A673 (cell line): Measurements from ENCODE around the gene NUMB. TPM values are rescaled to one million over a fixed set of nuclear protein-coding genes. Genes with fewer than 3 reads are reported as not detected.

Experiments
- BruUV-seq: library from RNA; stranded (reverse); fragments of 400-500 nt; replicated peaks from 2 replicates; lab custom pipeline; 2021; lab: Mats Ljungman, UMichigan
- CTCF ChIA-PET: fragments of 300-600 bp; sonication (Branson Sonifier 250); formaldehyde crosslinking; loops from one replicate; lab custom pipeline; 2022; ENCODE audit warnings: antibody characterized with exemption; lab: Charles Lee
- POLR2A ChIA-PET: fragments of 300-600 bp; sonication (Branson Sonifier 250); formaldehyde crosslinking; loops from one replicate; lab custom pipeline; 2022; ENCODE audit warnings: antibody characterized with exemption; ENCODE audit not compliant: low non-redundant PET; lab: Charles Lee
- DNase-seq: peaks from one replicate; pipeline ENCODE4 v3.0.0-alpha.2; 2015; ENCODE audit warnings: low spot score
- H3K27ac ChIP-seq: fragments of 200-600 bp; sonication (generic); 2 replicates; pipeline ENCODE4 v1.5.1; 2016; ENCODE audit warnings: mixed run types, low read depth, mild to moderate bottlenecking, mixed read lengths, antibody characterized with exemption, low read length; ENCODE audit not compliant: poor library complexity, severe bottlenecking
- H3K27me3 ChIP-seq: fragments of 200-600 bp; sonication (generic); replicated peaks from 2 replicates; pipeline ENCODE4 v1.6.1; 2017; ENCODE audit warnings: mixed run types, low read depth, mild to moderate bottlenecking, mixed read lengths, antibody characterized with exemption, low read length; ENCODE audit not compliant: insufficient read depth, poor library complexity
- H3K36me3 ChIP-seq: fragments of 200-600 bp; sonication (generic); 2 replicates; pipeline ENCODE4 v1.6.1; 2016; ENCODE audit warnings: mixed run types, mild to moderate bottlenecking, mixed read lengths, antibody characterized with exemption, low read length; ENCODE audit not compliant: insufficient read depth, poor library complexity, severe bottlenecking
- H3K4me1 ChIP-seq: fragments of 200-600 bp; sonication (generic); 2 replicates; pipeline ENCODE4 v1.6.1; 2017; ENCODE audit warnings: mixed run types, mild to moderate bottlenecking, mixed read lengths, antibody characterized with exemption, low read length; ENCODE audit not compliant: insufficient read depth, poor library complexity, severe bottlenecking
- H3K4me3 ChIP-seq: fragments of 200-600 bp; sonication (generic); 2 replicates; pipeline ENCODE4 v1.5.1; 2016; ENCODE audit warnings: low read depth, mixed run types, mild to moderate bottlenecking, mixed read lengths, low read length; ENCODE audit not compliant: poor library complexity, severe bottlenecking
- H3K9me3 ChIP-seq: fragments of 200-600 bp; sonication (generic); 2 replicates; pipeline ENCODE4 v1.6.1; 2016; ENCODE audit warnings: mixed run types, low read depth, mild to moderate bottlenecking, mixed read lengths, antibody characterized with exemption, low read length; ENCODE audit not compliant: poor library complexity, severe bottlenecking
- EZH2 ChIP-seq: fragments of 200-600 bp; sonication (generic); IDR thresholded peaks from 2 replicates; pipeline ENCODE4 v1.6.1; 2017; ENCODE audit warnings: borderline replicate concordance, low read depth, mild to moderate bottlenecking, mixed read lengths, antibody characterized with exemption, low read length; ENCODE audit not compliant: poor library complexity, severe bottlenecking
- intact Hi-C: fragments of 100-400 bp; cut with micrococcal nuclease; formaldehyde crosslinking; loops from one replicate; pipeline ENCODE4 v1.10.0; 2022; ENCODE audit not compliant: unreplicated experiment
- total RNA-seq: library from RNA; stranded (reverse); gene quantifications from 2 replicates; pipeline ENCODE4 v1.2.3, GENCODE V29; 2021
- TF ChIP-seq, protein P1 (sequence below): fragments of 300-800, 200-600 bp; sonication (generic); conservative IDR thresholded peaks from 2 replicates; pipeline ENCODE4 v1.5.1; 2017; ENCODE audit warnings: low read depth, mild to moderate bottlenecking, antibody characterized with exemption, low read length, moderate library complexity, mixed read lengths

Gene NUMB
- total RNA-seq, 1 experiment from 2014 or later: 46.3 TPM

DNA sequence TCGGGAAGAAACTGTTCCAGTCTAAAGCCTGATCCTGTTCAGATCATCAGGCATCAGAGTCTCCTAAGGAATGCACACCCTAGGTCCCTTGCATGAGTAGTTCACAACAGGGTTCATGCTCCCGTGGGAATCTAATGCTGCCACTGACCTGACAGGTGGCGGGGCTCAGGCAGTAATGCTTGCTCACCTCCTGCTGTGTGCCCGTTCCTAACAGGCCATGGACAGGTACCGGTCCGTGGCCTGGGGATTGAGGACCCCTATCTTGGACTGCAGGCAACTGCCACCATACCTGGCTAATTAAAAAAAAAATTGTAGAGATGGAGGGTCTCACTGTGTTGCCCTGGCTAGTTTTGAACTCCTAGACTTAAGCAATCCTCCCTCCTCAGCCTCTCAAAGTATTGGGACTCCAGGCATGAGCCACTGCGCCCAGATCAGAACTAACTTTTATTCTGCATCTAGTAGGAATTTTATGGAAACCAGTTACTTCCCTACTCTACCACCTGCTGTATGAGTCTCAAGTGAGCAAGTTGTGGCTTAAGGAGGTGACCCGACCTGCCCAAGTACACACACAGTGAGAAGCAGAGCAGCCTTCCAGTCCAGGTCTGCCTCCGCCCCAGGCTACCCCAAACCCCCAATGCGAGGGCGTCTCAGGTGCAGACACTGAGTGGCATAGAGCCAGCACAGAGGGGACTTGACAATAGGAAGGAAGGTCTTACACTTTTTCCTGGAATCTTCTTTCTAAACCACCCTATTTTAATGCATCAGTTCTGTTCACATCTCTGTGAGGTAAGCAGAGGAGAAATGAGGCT, 223.6 kb downstream of the NUMB start:
- CTCF ChIA-PET: no interaction called here
- no peaks in the 10 kb centered on the region for H3K36me3 ChIP-seq
- H3K27ac ChIP-seq: no peak overlapping the region
- no peak for TF ChIP-seq EZH2
- TF ChIP-seq, protein P1, sequence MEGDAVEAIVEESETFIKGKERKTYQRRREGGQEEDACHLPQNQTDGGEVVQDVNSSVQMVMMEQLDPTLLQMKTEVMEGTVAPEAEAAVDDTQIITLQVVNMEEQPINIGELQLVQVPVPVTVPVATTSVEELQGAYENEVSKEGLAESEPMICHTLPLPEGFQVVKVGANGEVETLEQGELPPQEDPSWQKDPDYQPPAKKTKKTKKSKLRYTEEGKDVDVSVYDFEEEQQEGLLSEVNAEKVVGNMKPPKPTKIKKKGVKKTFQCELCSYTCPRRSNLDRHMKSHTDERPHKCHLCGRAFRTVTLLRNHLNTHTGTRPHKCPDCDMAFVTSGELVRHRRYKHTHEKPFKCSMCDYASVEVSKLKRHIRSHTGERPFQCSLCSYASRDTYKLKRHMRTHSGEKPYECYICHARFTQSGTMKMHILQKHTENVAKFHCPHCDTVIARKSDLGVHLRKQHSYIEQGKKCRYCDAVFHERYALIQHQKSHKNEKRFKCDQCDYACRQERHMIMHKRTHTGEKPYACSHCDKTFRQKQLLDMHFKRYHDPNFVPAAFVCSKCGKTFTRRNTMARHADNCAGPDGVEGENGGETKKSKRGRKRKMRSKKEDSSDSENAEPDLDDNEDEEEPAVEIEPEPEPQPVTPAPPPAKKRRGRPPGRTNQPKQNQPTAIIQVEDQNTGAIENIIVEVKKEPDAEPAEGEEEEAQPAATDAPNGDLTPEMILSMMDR: no peak
- H3K9me3 ChIP-seq: no peaks in the 10 kb centered on the region
- POLR2A ChIA-PET: no interaction called here
- H3K4me3 ChIP-seq: no peak overlapping the region
- BruUV-seq: no TSS peak
- intact Hi-C loops: no loop called here
- peaks cover 12% of the 10 kb centered on the region for H3K4me1 ChIP-seq
- H3K27me3 ChIP-seq: peaks cover 26% of the 10 kb centered on the region
- no peak for DNase-seq

DNA sequence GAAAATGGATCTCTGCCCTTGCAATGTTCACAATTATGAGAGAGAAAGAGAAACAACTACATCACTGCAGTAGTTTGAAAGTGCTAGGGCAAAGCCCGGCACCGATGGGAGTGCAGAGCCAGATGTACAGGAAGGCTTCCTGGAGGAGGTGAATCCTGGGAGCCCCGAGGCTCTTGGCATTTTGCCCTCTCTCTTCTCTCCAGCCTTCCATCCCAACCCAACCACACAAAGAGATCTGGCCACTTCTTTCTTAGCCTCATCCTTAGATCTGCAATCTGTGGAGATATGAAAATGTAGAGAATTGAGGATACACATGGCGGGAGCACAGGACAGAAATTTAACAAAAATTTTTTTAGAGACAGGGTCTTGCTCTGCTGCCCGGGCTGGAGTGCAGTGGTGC, 224.3 kb downstream of the NUMB start:
- POLR2A ChIA-PET: no interaction called here
- H3K4me1 ChIP-seq: peaks cover 10% of the 10 kb centered on the region
- no TSS peak for BruUV-seq
- no peaks in the 10 kb centered on the region for H3K36me3 ChIP-seq
- no peak overlapping the region for H3K4me3 ChIP-seq
- intact Hi-C loops: no loop called here
- H3K9me3 ChIP-seq: no peaks in the 10 kb centered on the region
- TF ChIP-seq EZH2: no peak
- TF ChIP-seq, protein P1: no peak
- H3K27ac ChIP-seq: no peak overlapping the region
- peaks cover 22% of the 10 kb centered on the region for H3K27me3 ChIP-seq
- CTCF ChIA-PET: no interaction called here
- no peak for DNase-seq

DNA sequence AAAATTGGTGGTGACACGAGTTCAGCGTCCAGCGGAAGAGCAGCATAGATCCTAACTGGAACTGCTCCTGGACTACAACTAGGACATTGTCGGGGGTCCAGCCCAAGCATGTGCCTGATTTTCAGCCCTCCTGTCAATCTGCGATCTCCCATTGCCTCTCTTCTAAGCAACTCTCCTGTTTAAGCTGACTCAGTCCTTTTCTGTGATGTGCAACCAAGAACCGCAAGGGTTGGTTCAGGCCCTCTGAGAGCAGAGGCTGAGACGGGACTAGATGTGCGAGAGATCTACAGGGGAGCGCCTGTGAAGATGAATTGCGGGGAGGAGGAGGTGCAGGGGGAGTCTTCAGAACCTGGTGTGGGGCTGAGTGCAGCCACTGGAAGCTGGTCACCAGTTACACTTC, 224.8 kb downstream of the NUMB start:
- ChIA-PET CTCF (no interaction called here), POLR2A (no interaction called here)
- DNase-seq: no peak
- H3K27me3 ChIP-seq: peaks cover 20% of the 10 kb centered on the region
- no peak overlapping the region for H3K4me3 ChIP-seq
- H3K4me1 ChIP-seq: peaks cover 7% of the 10 kb centered on the region
- H3K27ac ChIP-seq: no peak overlapping the region
- no TSS peak for BruUV-seq
- intact Hi-C loops: no loop called here
- no peaks in the 10 kb centered on the region for H3K36me3 ChIP-seq
- H3K9me3 ChIP-seq: no peaks in the 10 kb centered on the region
- TF ChIP-seq, protein P1: no peak
- TF ChIP-seq EZH2: no peak
